IMR-90 (cell line): ENCODE data around the gene TGOLN2. TPM values are rescaled to one million over a fixed set of nuclear protein-coding genes. Genes with fewer than 3 reads are reported as not detected.

Source experiments
- ATAC-seq: fragments of 200-7000 bp; cut with Tn5 transposase; 2 replicates; pipeline ENCODE4 v1.9.1; 2020; ENCODE audit warnings: low read depth, mild to moderate bottlenecking, moderate library complexity
- BruUV-seq: library from RNA; stranded (reverse); fragments of 400-500 nt; replicated peaks from 2 replicates; lab custom pipeline; 2021; lab: Mats Ljungman, UMichigan
- CTCF ChIA-PET: fragments of 300-600 bp; formaldehyde crosslinking; extraction: SDS; loops from one replicate; lab custom pipeline; 2021; ENCODE audit warnings: antibody characterized with exemption; lab: Yijun Ruan, JAX
- POLR2A ChIA-PET: fragments of 300-600 bp; sonication (Branson Sonifier 250); formaldehyde crosslinking; loops from one replicate; lab custom pipeline; 2022; ENCODE audit warnings: antibody characterized with exemption; ENCODE audit not compliant: unreplicated experiment; lab: Charles Lee
- DNase-seq: peaks from one replicate; pipeline ENCODE4 v3.0.0; 2013
- H2AFZ ChIP-seq: replicated peaks from 2 replicates; pipeline ENCODE3; 2013; ENCODE audit warnings: low read length, mild to moderate bottlenecking; ENCODE audit not compliant: poor library complexity
- H2AK5ac ChIP-seq: 2 replicates; pipeline ENCODE4 v1.6.1; 2013; ENCODE audit warnings: low read depth, low read length, inconsistent platforms
- H2AK9ac ChIP-seq: replicated peaks from 2 replicates; pipeline ENCODE3; 2013; ENCODE audit warnings: mild to moderate bottlenecking, low read depth, low read length, moderate library complexity; ENCODE audit not compliant: poor library complexity
- H2BK120ac ChIP-seq: 2 replicates; pipeline ENCODE4 v1.6.1; 2013; ENCODE audit warnings: low read depth, low read length, inconsistent platforms
- H2BK15ac ChIP-seq: 3 replicates; pipeline ENCODE4 v1.6.1; 2013; ENCODE audit warnings: low read depth, low read length, inconsistent platforms
- H2BK20ac ChIP-seq: 2 replicates; pipeline ENCODE4 v1.6.1; 2013; ENCODE audit warnings: low read depth, mild to moderate bottlenecking, inconsistent platforms, low read length, moderate library complexity
- H2BK5ac ChIP-seq: 2 replicates; pipeline ENCODE4 v1.6.1; 2013; ENCODE audit warnings: mild to moderate bottlenecking, low read depth, low read length, inconsistent platforms; ENCODE audit not compliant: poor library complexity, severe bottlenecking
- H3K14ac ChIP-seq: replicated peaks from 2 replicates; pipeline ENCODE4 v1.6.1; 2013; ENCODE audit warnings: low read depth, low read length, inconsistent platforms
- H3K18ac ChIP-seq: 2 replicates; pipeline ENCODE4 v1.6.1; 2013; ENCODE audit warnings: low read depth, low read length, control low read depth
- H3K23ac ChIP-seq: 2 replicates; pipeline ENCODE4 v1.6.1; 2013; ENCODE audit warnings: low read depth, low read length, inconsistent platforms
- H3K27ac ChIP-seq: 2 replicates; pipeline ENCODE4 v1.5.1; 2013; ENCODE audit warnings: mild to moderate bottlenecking, control low read depth, low read length; ENCODE audit not compliant: insufficient read depth
- H3K27me3 ChIP-seq: 2 replicates; pipeline ENCODE4 v1.6.1; 2013; ENCODE audit warnings: low read length; ENCODE audit not compliant: control insufficient read depth, insufficient read depth
- H3K36me3 ChIP-seq: 2 replicates; pipeline ENCODE4 v1.6.1; 2013; ENCODE audit warnings: low read length, mixed read lengths; ENCODE audit not compliant: control insufficient read depth, insufficient read depth
- H3K4ac ChIP-seq: 2 replicates; pipeline ENCODE4 v1.6.1; 2013; ENCODE audit warnings: low read depth, low read length, inconsistent platforms
- H3K4me1 ChIP-seq: 2 replicates; pipeline ENCODE4 v1.6.1; 2013; ENCODE audit warnings: low read length, mixed read lengths; ENCODE audit not compliant: control insufficient read depth, insufficient read depth
- H3K4me2 ChIP-seq: 2 replicates; pipeline ENCODE4 v1.6.1; 2013; ENCODE audit warnings: low read depth, mild to moderate bottlenecking, control low read depth, low read length, moderate library complexity
- H3K4me3 ChIP-seq: 2 replicates; pipeline ENCODE4 v1.5.1; 2013; ENCODE audit warnings: low read depth, mild to moderate bottlenecking, control low read depth, low read length, moderate library complexity; ENCODE audit not compliant: insufficient read depth
- H3K56ac ChIP-seq: 2 replicates; pipeline ENCODE4 v1.6.1; 2013; ENCODE audit warnings: low read length, inconsistent platforms; ENCODE audit not compliant: insufficient read depth; ENCODE audit errors: extremely low read depth
- H3K79me1 ChIP-seq, 2 experiments: 2 replicates each; pipeline ENCODE4 v1.6.1; 2013; ENCODE audit warnings: low read length in 2 of 2, inconsistent platforms in 1 of 2, low read depth in 1 of 2
- H3K9ac ChIP-seq: 2 replicates; pipeline ENCODE4 v1.6.1; 2013; ENCODE audit warnings: low read depth, low read length, control low read depth
- H3K9me1 ChIP-seq: 2 replicates; pipeline ENCODE4 v1.6.1; 2013; ENCODE audit warnings: low read length, inconsistent platforms; ENCODE audit not compliant: insufficient read depth
- H3K9me3 ChIP-seq: 2 replicates; pipeline ENCODE4 v1.6.1; 2013; ENCODE audit warnings: low read length; ENCODE audit not compliant: control insufficient read depth, insufficient read depth
- H4K20me1 ChIP-seq: 2 replicates; pipeline ENCODE4 v1.6.1; 2013; ENCODE audit warnings: low read length, inconsistent platforms; ENCODE audit not compliant: insufficient read depth
- H4K5ac ChIP-seq: 2 replicates; pipeline ENCODE4 v1.6.1; 2013; ENCODE audit warnings: mild to moderate bottlenecking, low read depth, low read length, control low read depth
- H4K8ac ChIP-seq, 2 experiments: 2 replicates each; pipeline ENCODE4 v1.6.1; 2013; ENCODE audit warnings: low read depth in 2 of 2, low read length in 2 of 2, control low read depth in 1 of 2, inconsistent platforms in 1 of 2
- H4K91ac ChIP-seq: 2 replicates; pipeline ENCODE4 v1.6.1; 2013; ENCODE audit warnings: low read depth, low read length, inconsistent platforms; ENCODE audit not compliant: insufficient read depth
- CEBPB ChIP-seq: IDR thresholded peaks from 2 replicates; pipeline ENCODE4 v1.6.1; 2012; ENCODE audit warnings: low read depth, low read length, improper control_type of control experiment
- CHD1 ChIP-seq: IDR thresholded peaks from 2 replicates; pipeline ENCODE4 v1.6.1; 2012; ENCODE audit warnings: low read depth, low read length, improper control_type of control experiment
- ELK1 ChIP-seq: fragments of 150-350 bp; IDR thresholded peaks from 2 replicates; pipeline ENCODE4 v1.6.1; 2016; ENCODE audit warnings: low read depth, mild to moderate bottlenecking, low read length, moderate library complexity, borderline replicate concordance
- MAFK ChIP-seq: IDR thresholded peaks from 2 replicates; pipeline ENCODE4 v1.6.1; 2012; ENCODE audit warnings: low read depth, low read length, improper control_type of control experiment
- MAZ ChIP-seq: IDR thresholded peaks from 2 replicates; pipeline ENCODE4 v1.6.1; 2012; ENCODE audit warnings: low read depth, mild to moderate bottlenecking, low read length, improper control_type of control experiment, moderate library complexity, borderline replicate concordance
- MXI1 ChIP-seq: IDR thresholded peaks from 2 replicates; pipeline ENCODE4 v1.6.1; 2012; ENCODE audit warnings: low read depth, mild to moderate bottlenecking, low read length, moderate library complexity, borderline replicate concordance
- POLR2A ChIP-seq: IDR thresholded peaks from 2 replicates; pipeline ENCODE4 v1.6.1; 2012; ENCODE audit warnings: mild to moderate bottlenecking, low read depth, low read length
- RAD21 ChIP-seq: IDR thresholded peaks from 2 replicates; pipeline ENCODE4 v1.6.1; 2012; ENCODE audit warnings: low read length, improper control_type of control experiment
- RCOR1 ChIP-seq: IDR thresholded peaks from 2 replicates; pipeline ENCODE4 v1.6.1; 2012; ENCODE audit warnings: mild to moderate bottlenecking, low read length, improper control_type of control experiment; ENCODE audit not compliant: insufficient replicate concordance
- RFX5 ChIP-seq: IDR thresholded peaks from 2 replicates; pipeline ENCODE4 v1.8.0; 2012; ENCODE audit warnings: low read depth, mild to moderate bottlenecking, low read length, moderate library complexity
- USF2 ChIP-seq: fragments of 150-350 bp; IDR thresholded peaks from 2 replicates; pipeline ENCODE4 v1.6.1; 2017; ENCODE audit warnings: mild to moderate bottlenecking, antibody characterized with exemption, low read length, low read depth
- WGBS, 2 experiments: methylation state at CpG; one replicate each; pipeline versions ENCODE4 v1.1.5 to v1.1.7; 2013; ENCODE audit warnings: missing lambda C conversion rate in 2 of 2; ENCODE audit not compliant: insufficient read length in 1 of 2; ENCODE audit errors: extremely low coverage in 2 of 2; 5-methylcytosine and 5-hydroxymethylcytosine counted together
- dilution Hi-C: fragments of 300-500 bp; cut with HindIII; formaldehyde crosslinking; loops from one replicate; pipeline ENCODE4 v1.14.3; 2018; ENCODE audit warnings: low sequenced_read_pairs; ENCODE audit not compliant: unreplicated experiment
- in situ Hi-C: fragments of 300-500 bp; cut with MboI; formaldehyde crosslinking; loops from 3 replicates; pipeline ENCODE4 v1.14.3; 2019; ENCODE audit warnings: low sequenced_read_pairs, inconsistent platforms, mixed read lengths
- intact Hi-C: fragments of 100-400 bp; cut with micrococcal nuclease; formaldehyde crosslinking; loops from 2 replicates; pipeline ENCODE4 v1.10.0; 2022
- polyA plus RNA-seq, 3 experiments: library from polyadenylated mRNA; depleted of rRNA; stranded (reverse); fragments of >200 nt; gene quantifications; 2 replicates each; pipeline ENCODE4 v1.2.3, GENCODE V29; 2012; ENCODE audit warnings: low replicate concordance in 1 of 3
- total RNA-seq: library from RNA; depleted of rRNA; stranded (reverse); fragments of >200 nt; gene quantifications from 2 replicates; pipeline ENCODE4 v1.2.3, GENCODE V29; 2012

TGOLN2 gene
- total and polyA plus RNA-seq, 2 of the 4 experiments (the other 2 are of a cell fraction): 57.7 to 92.3 TPM

- dilution Hi-C loops: no loop called here
Measured at GRCh38 chr2:85309699-85310321, 18.0 kb downstream of the TGOLN2 start.

More at GRCh38 chr2:85309699-85310321, 18.0 kb downstream of the TGOLN2 start:
- Histone ChIP-seq H2BK20ac (no peak overlapping the region), H3K4ac (peak overlapping the region; percentile 6; the same call in 1 of the 2 replicates), H4K8ac (peak overlapping the region in 1 of 2 experiments; percentile 3; a peak in 1 of 4 replicates), H3K9ac (no peak overlapping the region), H2AFZ (no peak overlapping the region), H3K4me2 (no peak overlapping the region), H4K20me1 (peaks cover 16% of the 10 kb centered on the region; the same call in 1 of the 2 replicates), H4K5ac (peak overlapping the region; percentile 72), H3K79me1 (peaks cover 6 to 42% of the 10 kb centered on the region in 2 experiments; a peak in 2 of 4 replicates), H3K14ac (0 out of 2 replicates have a peak overlapping the region, but pooled peaks have one; percentile 0), H3K9me1 (peaks cover 21% of the 10 kb centered on the region), H3K4me1 (peaks cover 25% of the 10 kb centered on the region), H3K27ac (peak overlapping the region; percentile 63), H3K56ac (no peak overlapping the region), H2AK5ac (peak overlapping the region; percentile 69), H3K18ac (peak overlapping the region; percentile 45), H2BK15ac (no peak overlapping the region), H3K27me3 (no peaks in the 10 kb centered on the region), H2AK9ac (no peak overlapping the region), H3K23ac (no peak overlapping the region), H2BK120ac (peak overlapping the region; percentile 0; the same call in 1 of the 2 replicates), H3K36me3 (peaks cover 41% of the 10 kb centered on the region), H3K9me3 (no peaks in the 10 kb centered on the region), H2BK5ac (peak overlapping the region; percentile 61), H3K4me3 (no peak overlapping the region), H4K91ac (0 out of 2 replicates have a peak overlapping the region, but pooled peaks have one; percentile 8)
- no TSS peak for BruUV-seq
- 87% methylated on average over 8 of the region's 19 CpGs; no CpG with 5 or more reads in 1 of the 2 experiments for WGBS, 2 experiments
- TF ChIP-seq MAFK (no peak), MXI1 (no peak), CHD1 (no peak), RFX5 (no peak), ELK1 (no peak), RCOR1 (no peak), POLR2A (no peak), CEBPB (no peak), USF2 (no peak), RAD21 (no peak), MAZ (no peak)
- intact Hi-C loops (no loop called here), in situ Hi-C loops (no loop called here)
- ATAC-seq (no peak), DNase-seq (no peak)
- ChIA-PET CTCF (interaction anchor here (0.6 to 1.5 kb wide), 3 partner anchors 9 to 303 kb away, joined by 3 to 6 read pairs (median 6); partner anchors contain the start of gene TCF7L1), POLR2A (interaction anchor here (0.6 kb wide), 1 partner anchor 328 kb away, joined by 3 read pairs; no protein-coding TSS in a partner anchor)
